Keratinocyte (primary cell): Measurements from ENCODE around the gene DNM2. TPM values are rescaled to one million over a fixed set of nuclear protein-coding genes. Genes with fewer than 3 reads are reported as not detected.

Experiments
- DNase-seq: peaks from one replicate; pipeline ENCODE4 v3.0.0-alpha.2; 2011; ENCODE audit warnings: low read depth, missing footprints, low spot score
- FAIRE-seq: peaks from 2 replicates; lab custom pipeline; 2011; peaks lifted over from hg19 to GRCh38; lab: Jason Lieb, UNC
- H2AFZ ChIP-seq: 2 replicates; pipeline ENCODE4 v1.6.0; 2012; ENCODE audit warnings: low read length, control low read depth, inconsistent platforms; ENCODE audit not compliant: control insufficient read depth
- H3K27ac ChIP-seq: 2 replicates; pipeline ENCODE4 v1.5.1; 2011; ENCODE audit warnings: low read length; ENCODE audit not compliant: control insufficient read depth, insufficient read depth
- H3K27me3 ChIP-seq: 3 replicates; pipeline ENCODE4 v1.6.0; 2011; ENCODE audit warnings: low read length; ENCODE audit not compliant: control insufficient read depth, insufficient read depth; ENCODE audit errors: extremely low read depth
- H3K36me3 ChIP-seq, 2 experiments: 2 replicates in 1 of 2; 3 replicates in 1 of 2; pipeline ENCODE4 v1.5.1; 2011; ENCODE audit warnings: low read length in 2 of 2, mild to moderate bottlenecking in 1 of 2; ENCODE audit not compliant: control insufficient read depth in 2 of 2, insufficient read depth in 2 of 2; ENCODE audit errors: extremely low read depth in 1 of 2
- H3K4me1 ChIP-seq: 3 replicates; pipeline ENCODE4 v1.5.1; 2011; ENCODE audit warnings: low read length; ENCODE audit not compliant: control insufficient read depth, insufficient read depth; ENCODE audit errors: extremely low read depth
- H3K4me2 ChIP-seq: 3 replicates; pipeline ENCODE4 v1.6.0; 2011; ENCODE audit warnings: low read depth, low read length; ENCODE audit not compliant: control insufficient read depth, insufficient read depth; ENCODE audit errors: extremely low read depth
- H3K4me3 ChIP-seq, 3 experiments: fragments of 200-600 bp in 1 of 3; sonication (generic) in 1 of 3; 2 replicates in 2 of 3; 3 replicates in 1 of 3; pipeline ENCODE4 v1.5.1; 2011 to 2016; ENCODE audit warnings: low read length in 3 of 3, mild to moderate bottlenecking in 3 of 3, control low read depth in 2 of 3, inconsistent platforms in 1 of 3, low read depth in 1 of 3, mixed read lengths in 1 of 3, mixed run types in 1 of 3, moderate library complexity in 1 of 3; ENCODE audit not compliant: control insufficient read depth in 2 of 3, insufficient read depth in 2 of 3; ENCODE audit errors: extremely low read depth in 1 of 3
- H3K79me2 ChIP-seq: 2 replicates; pipeline ENCODE4 v1.6.0; 2012; ENCODE audit warnings: low read length; ENCODE audit not compliant: control insufficient read depth, insufficient read depth
- H3K9ac ChIP-seq: 3 replicates; pipeline ENCODE4 v1.6.0; 2011; ENCODE audit warnings: low read length; ENCODE audit not compliant: control insufficient read depth, insufficient read depth; ENCODE audit errors: extremely low read depth
- H3K9me1 ChIP-seq: 3 replicates; pipeline ENCODE4 v1.6.0; 2011; ENCODE audit warnings: low read length; ENCODE audit not compliant: control insufficient read depth, insufficient read depth; ENCODE audit errors: extremely low read depth
- H3K9me3 ChIP-seq: 2 replicates; pipeline ENCODE4 v1.5.1; 2012; ENCODE audit warnings: low read depth, low read length; ENCODE audit not compliant: control insufficient read depth
- H4K20me1 ChIP-seq: 3 replicates; pipeline ENCODE4 v1.6.0; 2011; ENCODE audit warnings: low read length; ENCODE audit not compliant: control insufficient read depth, insufficient read depth; ENCODE audit errors: extremely low read depth
- CTCF ChIP-seq, 3 experiments: IDR thresholded peaks in 1 of 3; conservative IDR thresholded peaks in 1 of 3; optimal IDR thresholded peaks in 1 of 3; 2 replicates in 2 of 3; 3 replicates in 1 of 3; pipeline versions ENCODE3 to v1.5.1; 2011; ENCODE audit warnings: low read length in 3 of 3, mild to moderate bottlenecking in 3 of 3, moderate library complexity in 2 of 3, control low read depth in 1 of 3, inconsistent platforms in 1 of 3; ENCODE audit not compliant: insufficient read depth in 2 of 3; ENCODE audit errors: extremely low read depth in 1 of 3
- EZH2 ChIP-seq: IDR thresholded peaks from one replicate; pipeline ENCODE4 v1.6.1; 2012; ENCODE audit warnings: inconsistent platforms, mild to moderate bottlenecking, low read length, moderate library complexity
- dilution Hi-C: fragments of 300-500 bp; cut with MboI; formaldehyde crosslinking; loops from one replicate; pipeline ENCODE4 v1.7.0; 2020; ENCODE audit warnings: low sequenced_read_pairs; ENCODE audit not compliant: extremely low pct_ligation_motif_present
- polyA plus RNA-seq, 5 experiments: library from polyadenylated mRNA; depleted of rRNA in 3 of 5; stranded (reverse) in 3 of 5; stranded (forward) in 1 of 5; unstranded in 1 of 5; fragments of >200 nt; gene quantifications; 1 replicate in 1 of 5; 2 replicates in 3 of 5; 3 replicates in 1 of 5; pipeline versions ENCODE4 v1.2.1 to v1.2.3, GENCODE V29; 2011 to 2012; ENCODE audit warnings: missing spikeins in 2 of 5, low read depth in 1 of 5, low replicate concordance in 1 of 5

The DNM2 gene
- polyA plus RNA-seq, 1 donor (not counting 4 experiments of a cell fraction or from before 2014, with no cell fraction given): 60.1 TPM

GRCh38 chr19:10820173-10820572 lies 102.3 kb downstream of the DNM2 start:
- H3K9me1 ChIP-seq: no peaks in the 10 kb centered on the region
- no peaks in the 10 kb centered on the region for H3K27me3 ChIP-seq
- H3K27ac ChIP-seq: no peak overlapping the region
- H3K4me3 ChIP-seq: no peak overlapping the region
- H3K4me1 ChIP-seq: no peaks in the 10 kb centered on the region
- peaks cover 15 to 29% of the 10 kb centered on the region in 2 experiments for H3K36me3 ChIP-seq
- no peak overlapping the region for H3K9ac ChIP-seq
- dilution Hi-C loops: no loop called here
- no peak for DNase-seq
- H3K4me2 ChIP-seq: no peak overlapping the region
- H2AFZ ChIP-seq: no peak overlapping the region
- peaks cover 2% of the 10 kb centered on the region for H4K20me1 ChIP-seq
- TF ChIP-seq EZH2 (no peak), CTCF (optimal IDR thresholded peaks at IDR 0.05 in 1 of 3, IDR thresholded peaks at IDR 0.05 in 1 of 3, conservative IDR thresholded peaks at IDR 0.05 in 1 of 3; ENCODE audit: extremely low read depth in 1 of 3, insufficient read depth in 2 of 3, low read length in 3 of 3) (peak; percentile 26 to 45 (median 39))
- H3K9me3 ChIP-seq: no peaks in the 10 kb centered on the region
- H3K79me2 ChIP-seq: no peaks in the 10 kb centered on the region
- no peak for FAIRE-seq

- Histone ChIP-seq H3K27me3 (no peaks in the 10 kb centered on the region), H3K9me1 (no peaks in the 10 kb centered on the region), H4K20me1 (no peaks in the 10 kb centered on the region), H3K4me1 (no peaks in the 10 kb centered on the region), H3K9me3 (no peaks in the 10 kb centered on the region), H3K4me2 (no peak overlapping the region), H3K36me3 (peaks cover 14 to 30% of the 10 kb centered on the region in 2 experiments), H3K4me3 (no peak overlapping the region), H3K27ac (no peak overlapping the region), H2AFZ (no peak overlapping the region), H3K9ac (no peak overlapping the region), H3K79me2 (no peaks in the 10 kb centered on the region)
- no peak for DNase-seq
- dilution Hi-C loops: no loop called here
- TF ChIP-seq CTCF (optimal IDR thresholded peaks at IDR 0.05 in 1 of 3, IDR thresholded peaks at IDR 0.05 in 1 of 3, conservative IDR thresholded peaks at IDR 0.05 in 1 of 3; ENCODE audit: extremely low read depth in 1 of 3, insufficient read depth in 2 of 3, low read length in 3 of 3): no peak
- TF ChIP-seq EZH2: no peak
- no peak for FAIRE-seq
These were observed 105.8 kb downstream of the DNM2 start for GRCh38 chr19:10823690-10824089.
